ENCODE measurements around the gene EPB41L4A. TPM values are rescaled to one million over a fixed set of nuclear protein-coding genes. Genes with fewer than 3 reads are reported as not detected.
"Not testable (repeated sequence)": the region's sequence is repeated elsewhere in the genome, so short reads cannot be mapped to it uniquely, and the experiment has no call there.

EPB41L4A gene
- polyA plus RNA-seq, 4 donors: 15.4 to 31.7 (median 27.6) TPM

- DNase-seq (ENCODE audit: low read depth in 4 of 4, low spot score in 3 of 4): no peak
Observed at GRCh38 chr5:112263469-112263868, 155.6 kb downstream of the EPB41L4A start.

GRCh38 chr5:112258571-112258970, 160.5 kb downstream of the EPB41L4A start:
- DNase-seq (ENCODE audit: low read depth in 4 of 4, low spot score in 3 of 4): no peak

DNA sequence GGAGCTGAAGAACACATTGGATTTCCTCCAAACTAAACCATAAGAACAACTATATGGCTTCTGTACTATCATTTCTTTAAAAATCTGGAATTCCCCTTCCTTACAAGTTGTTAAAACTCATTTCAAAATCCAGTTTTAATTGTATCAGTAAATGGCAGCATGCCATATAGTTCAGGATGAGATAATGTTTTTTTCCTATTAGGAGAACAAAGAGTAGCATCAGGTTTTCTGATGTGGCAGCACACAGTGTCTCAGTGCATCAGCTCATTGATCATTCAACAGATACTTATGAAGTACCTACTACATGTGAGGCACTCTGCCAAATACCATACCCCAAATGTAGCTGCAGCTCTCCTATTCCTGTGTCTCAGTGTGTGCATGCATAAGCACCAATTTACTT, 161.1 kb downstream of the EPB41L4A start:
- no peak for DNase-seq (ENCODE audit: low read depth in 4 of 4, low spot score in 3 of 4)

DNA sequence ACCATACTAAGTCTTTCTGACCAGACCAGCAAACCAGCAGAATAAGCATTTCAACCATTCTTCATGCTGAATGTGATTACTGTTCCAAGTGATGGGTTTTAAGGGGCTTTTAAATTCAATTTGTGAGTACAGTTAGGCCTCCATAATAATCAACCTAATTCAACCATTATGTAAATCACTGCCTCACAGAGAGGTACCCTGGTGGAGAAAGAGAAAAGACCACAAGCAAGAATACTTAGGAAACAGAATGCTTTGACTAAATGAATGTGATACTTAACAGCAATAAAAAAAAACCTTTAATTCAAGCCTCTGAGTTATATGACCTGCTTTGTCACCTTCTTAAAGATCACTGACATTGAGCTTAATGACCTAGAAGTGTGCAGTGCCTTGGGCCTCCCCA, 162.1 kb downstream of the EPB41L4A start:
- no peak for DNase-seq (ENCODE audit: low read depth in 4 of 4, low spot score in 3 of 4)

DNA sequence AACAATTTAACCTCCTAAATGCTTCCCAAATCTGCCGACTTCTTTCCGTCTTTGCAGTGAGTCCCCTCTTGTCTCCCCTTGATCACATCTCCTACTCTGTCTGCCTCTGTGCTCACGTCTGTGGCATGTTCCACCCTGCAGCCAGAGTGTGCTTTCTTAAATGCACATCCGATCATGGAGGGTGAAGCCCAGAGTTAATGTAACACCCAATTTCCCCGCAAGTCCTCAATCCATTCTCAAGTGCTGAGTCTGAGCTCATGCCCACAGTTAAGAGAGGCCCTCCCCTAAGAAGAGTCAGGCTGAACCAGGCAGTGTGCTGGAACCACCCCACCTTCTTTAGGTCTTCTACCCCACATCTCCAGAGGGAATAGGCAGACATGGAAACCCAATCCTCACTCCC, 164.8 kb downstream of the EPB41L4A start:
- no peak for DNase-seq (ENCODE audit: low read depth in 4 of 4, low spot score in 3 of 4)

DNA sequence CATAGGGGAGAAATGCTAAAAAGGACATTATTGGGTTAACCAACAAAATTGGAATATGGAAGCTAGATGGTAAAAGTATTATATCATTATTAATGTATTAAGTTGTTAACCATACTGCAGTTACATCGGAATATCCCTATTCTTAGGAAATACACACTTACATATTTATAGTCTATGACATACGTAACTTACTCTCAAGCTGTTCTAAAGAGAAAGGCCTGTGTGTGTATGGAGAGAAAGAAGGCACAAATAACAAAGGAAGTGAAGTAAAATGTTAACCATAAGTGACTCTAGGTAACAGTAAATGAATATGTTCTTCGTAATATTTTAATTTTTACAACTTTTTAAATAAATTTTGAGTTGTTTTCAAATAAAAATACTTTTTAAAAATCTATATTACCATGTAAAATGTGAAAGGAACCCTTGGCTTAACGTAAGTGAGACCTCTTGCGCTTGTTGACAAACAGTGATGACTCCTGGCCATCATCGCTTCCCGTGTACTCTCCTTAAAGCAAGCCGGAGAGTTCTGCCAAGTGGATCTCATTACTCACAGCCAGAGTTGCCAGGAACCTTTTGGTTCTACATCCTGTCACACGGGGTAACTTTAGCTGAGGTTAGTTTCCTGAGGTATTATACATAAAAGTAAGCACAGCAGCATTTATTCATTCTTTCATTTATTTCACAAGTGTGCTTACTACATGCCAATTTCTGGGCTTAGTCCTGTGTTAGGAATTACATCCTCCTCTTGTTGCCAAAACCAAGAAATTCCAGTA, 165.4 kb downstream of the EPB41L4A start:
- no peak for DNase-seq (ENCODE audit: low read depth in 4 of 4, low spot score in 3 of 4)

DNA sequence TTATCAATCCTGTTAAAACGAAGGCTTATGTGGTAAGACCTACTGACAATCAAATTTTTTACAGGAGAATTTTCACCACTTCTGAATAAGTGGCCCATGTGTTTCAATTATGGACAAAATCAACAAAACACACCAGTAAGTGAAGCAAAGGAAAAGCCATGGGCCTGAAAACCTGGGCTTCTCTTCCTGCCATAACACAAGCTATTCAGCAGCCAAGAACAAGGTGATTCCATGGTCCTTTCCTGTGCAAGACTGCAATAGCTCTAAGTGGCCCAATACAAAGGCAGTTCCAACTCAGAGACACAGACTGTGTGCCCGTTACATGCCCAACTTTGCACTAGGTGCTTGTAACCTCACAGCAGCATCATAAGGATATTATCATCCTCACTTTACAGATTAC, 168.5 kb downstream of the EPB41L4A start:
- no peak for DNase-seq (ENCODE audit: low read depth in 4 of 4, low spot score in 3 of 4)

DNA sequence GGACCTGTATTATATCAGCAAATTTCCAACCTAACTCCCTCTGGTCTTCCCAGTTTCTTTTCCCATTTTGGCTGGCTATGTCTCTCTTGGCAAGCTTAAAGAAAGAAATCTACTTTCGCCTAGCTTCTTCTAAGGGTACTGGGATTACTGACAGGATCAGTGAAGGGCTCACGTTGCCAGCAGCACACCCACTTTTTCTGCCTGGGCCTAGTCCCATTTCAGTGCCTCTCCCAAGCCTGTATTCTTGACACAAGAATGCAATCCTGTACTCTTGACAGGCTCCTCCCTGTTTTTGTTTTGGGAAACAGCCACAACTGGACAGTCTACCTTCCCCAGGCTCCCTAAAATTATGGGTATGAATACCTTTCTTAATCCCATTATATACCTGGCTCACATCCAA, 170.5 kb downstream of the EPB41L4A start:
- DNase-seq (ENCODE audit: low read depth in 4 of 4, low spot score in 3 of 4): no peak

- no peak for DNase-seq (ENCODE audit: low read depth in 4 of 4, low spot score in 3 of 4)
Observed at GRCh38 chr5:112247960-112248359, 171.1 kb downstream of the EPB41L4A start.

DNA sequence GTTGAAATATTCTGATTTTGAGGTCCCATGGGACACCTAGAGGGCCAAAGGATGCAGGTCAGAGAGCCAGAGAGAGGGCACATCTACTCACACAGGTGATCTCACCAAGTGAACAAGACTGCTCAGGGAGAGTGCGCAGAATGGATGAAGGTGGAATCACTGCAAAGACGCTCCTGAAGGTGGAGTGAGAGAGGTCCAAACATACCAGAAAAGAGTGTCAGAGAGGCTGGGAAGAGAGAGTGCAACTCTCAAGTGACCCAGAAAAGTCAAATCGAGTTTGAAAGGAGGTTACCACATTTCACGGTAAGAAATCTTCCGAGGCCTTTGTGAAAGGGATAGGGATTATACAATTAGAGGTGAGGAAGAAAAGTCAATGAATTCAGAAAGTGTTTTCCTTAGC, 173.4 kb downstream of the EPB41L4A start:
- no peak for DNase-seq (ENCODE audit: low read depth in 4 of 4, low spot score in 3 of 4)

GRCh38 chr5:112239996-112240395, 179.1 kb downstream of the EPB41L4A start:
- DNase-seq (ENCODE audit: low read depth in 4 of 4, low spot score in 3 of 4): no peak

DNA sequence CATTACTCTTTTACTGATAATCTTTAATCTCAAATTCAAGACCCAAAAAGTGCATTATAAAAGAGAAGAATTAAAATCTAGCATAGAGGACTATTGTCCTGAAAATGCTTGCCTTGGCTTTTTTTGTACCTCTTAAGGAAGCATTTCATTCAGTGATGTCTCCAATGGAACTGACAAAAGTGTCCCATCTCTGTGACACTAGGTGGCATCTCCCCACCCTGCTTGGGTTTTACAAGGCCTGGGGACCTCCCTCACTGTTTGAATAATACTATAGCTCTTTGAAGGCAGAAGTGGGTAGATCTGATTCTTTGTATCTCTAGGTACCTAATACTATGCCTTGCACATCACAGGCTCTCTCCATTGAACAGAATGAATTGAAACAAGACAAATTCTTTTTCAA, 180.6 kb downstream of the EPB41L4A start:
- no peak for DNase-seq (ENCODE audit: low read depth in 4 of 4, low spot score in 3 of 4)

DNA sequence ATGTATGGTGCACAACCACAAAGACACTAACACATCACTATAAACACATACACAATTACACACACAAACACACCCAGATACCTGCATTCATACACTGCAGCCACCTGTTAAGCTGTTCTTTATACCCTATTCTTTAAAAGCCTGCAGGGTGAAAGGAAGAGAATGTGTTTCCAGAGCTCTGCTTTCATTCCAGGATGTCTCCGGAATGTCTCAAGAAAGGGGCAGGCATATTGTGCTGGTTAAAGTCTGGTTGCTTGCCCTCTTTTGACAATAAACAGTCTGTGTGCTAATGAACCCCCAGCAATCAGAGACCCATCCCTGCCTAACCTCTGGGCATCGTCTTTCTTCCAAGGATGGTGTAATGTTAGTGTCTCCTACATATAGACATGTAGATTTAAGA, 181.6 kb downstream of the EPB41L4A start:
- DNase-seq (ENCODE audit: low read depth in 4 of 4, low spot score in 3 of 4): no peak

DNA sequence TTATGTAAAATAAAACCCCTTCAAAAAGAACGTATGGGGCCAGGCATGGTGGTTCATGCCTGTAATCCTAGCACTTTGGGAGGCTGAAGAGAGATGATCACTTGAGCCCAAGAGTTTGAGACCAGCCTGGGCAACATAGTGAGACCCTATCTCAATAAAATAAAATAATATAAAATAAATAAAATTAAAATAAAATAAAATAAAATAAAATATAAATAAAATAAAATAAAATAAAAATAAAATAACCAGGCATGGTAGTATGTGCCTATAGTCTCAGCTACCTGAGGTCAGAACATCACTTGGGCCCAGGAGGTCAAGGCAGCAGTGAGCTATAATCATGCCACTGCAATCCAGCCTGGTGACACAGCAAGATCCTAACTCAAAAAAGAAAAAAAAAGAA, 185.1 kb downstream of the EPB41L4A start:
- DNase-seq (ENCODE audit: low read depth in 4 of 4, low spot score in 3 of 4): no peak

DNA sequence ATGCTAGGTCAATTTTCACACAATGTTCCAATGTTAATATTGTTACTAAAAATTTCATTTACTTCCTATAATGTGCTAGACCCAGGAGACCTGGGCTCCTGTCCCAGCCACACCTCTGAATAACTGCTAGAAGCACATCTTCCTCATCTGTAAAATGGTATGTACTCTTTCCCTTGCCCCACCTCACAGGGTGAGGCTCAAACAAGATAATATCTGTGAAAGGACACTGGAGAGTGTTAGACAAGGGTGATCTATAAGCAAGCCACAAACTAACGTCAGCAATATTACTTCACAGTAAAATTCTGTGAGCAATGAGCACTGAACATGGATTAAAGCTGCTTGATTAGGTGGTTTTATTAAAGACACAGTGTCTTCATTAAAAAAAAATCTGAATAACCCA, 186.4 kb downstream of the EPB41L4A start:
- no peak for DNase-seq (ENCODE audit: low read depth in 4 of 4, low spot score in 3 of 4)

DNA sequence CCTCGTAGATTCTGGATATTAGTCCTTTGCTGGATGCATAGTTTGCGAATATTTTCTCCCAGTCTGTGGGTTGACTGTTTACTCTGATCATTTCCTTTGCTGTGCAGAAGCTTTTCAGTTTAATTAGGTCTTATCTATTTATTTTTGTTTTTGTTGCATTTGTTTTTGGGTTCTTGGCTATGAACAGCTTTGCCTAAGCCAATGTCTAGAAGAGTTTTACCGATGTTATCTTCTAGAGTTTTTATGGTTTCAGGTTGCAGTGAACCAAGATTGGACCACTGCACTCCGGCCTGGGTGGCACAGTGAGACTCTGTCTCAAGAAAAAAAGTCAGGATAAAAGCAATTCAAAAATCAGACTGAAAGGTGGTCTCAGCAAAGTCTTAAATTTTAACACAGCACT, 188.5 kb downstream of the EPB41L4A start:
- no peak for DNase-seq (ENCODE audit: low read depth in 4 of 4, low spot score in 3 of 4)

DNA sequence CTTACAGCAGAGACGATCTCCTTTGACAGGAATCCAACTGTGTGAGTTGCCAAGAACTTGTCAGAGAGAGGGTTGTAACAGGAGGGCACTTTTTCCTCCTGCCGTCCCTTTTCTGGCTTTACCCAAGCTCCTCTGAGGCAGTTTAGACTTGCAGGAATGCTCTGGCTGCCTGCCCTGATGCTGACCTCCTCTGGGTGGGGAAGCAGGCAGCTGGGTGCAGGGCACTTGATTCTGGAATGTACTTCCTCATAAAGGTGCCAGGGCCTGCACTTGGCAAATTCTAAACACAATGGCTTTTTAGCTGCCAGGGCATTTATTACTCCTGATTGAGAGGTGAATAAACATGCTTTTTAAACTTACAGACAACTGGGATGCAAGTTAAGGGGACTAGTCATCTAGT, 190.4 kb downstream of the EPB41L4A start:
- peak in 3 of 4 donors; percentile 19 to 56 (median 33) for DNase-seq (ENCODE audit: low read depth in 4 of 4, low spot score in 3 of 4)

DNA sequence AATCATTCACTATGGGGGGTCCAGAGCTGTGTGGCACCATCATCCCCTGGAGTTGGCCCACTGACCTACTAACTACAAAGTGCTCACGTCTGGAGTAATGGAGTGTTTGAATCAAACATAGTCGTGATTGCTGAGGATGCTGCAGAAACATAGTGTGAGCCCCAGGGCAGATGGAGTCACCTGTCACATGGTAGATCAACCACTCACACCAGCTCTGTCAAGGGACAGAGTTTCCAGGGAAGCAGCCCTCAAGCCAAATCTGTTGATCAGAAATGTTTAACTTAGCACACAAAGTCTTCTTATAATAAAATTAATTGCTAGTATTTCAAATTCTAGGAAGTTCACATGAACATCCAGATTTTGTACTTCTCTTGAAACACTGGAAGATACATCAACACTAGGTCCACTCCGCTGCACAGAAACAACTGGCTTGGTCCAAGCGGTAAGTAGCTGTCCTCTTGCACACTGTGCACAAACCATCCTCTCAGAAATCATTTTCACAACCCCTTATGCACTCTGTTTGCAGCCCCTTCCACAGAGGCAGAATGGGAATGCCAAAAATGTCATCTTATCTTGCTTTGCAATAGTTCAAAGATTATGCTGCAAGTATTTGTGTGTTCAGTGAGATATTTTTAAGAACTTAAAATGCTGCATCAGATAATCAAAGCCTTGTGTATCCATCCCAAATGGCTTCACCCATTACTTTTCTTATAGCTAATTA, 191.0 kb downstream of the EPB41L4A start:
- no peak for DNase-seq (ENCODE audit: low read depth in 4 of 4, low spot score in 3 of 4)

DNA sequence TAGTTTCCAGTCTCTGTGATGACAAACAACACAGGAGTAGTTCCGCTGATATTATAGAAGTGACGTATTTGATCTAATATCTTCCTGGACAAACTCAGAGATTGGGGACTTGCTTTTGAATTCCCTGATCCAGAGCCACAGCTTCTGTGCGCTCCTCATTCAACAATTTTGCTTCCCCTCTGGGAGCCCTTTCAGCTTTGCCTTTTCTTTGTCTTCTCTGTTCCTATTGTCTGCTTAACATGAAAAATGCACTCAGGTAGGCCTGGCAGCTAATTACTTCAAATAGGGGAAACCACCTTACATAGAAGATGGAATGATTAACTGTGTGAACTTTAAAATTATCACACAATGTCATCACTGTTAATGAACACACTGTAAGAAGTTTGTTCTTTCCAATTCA, 192.9 kb downstream of the EPB41L4A start:
- DNase-seq (ENCODE audit: low read depth in 4 of 4, low spot score in 3 of 4): no peak

DNA sequence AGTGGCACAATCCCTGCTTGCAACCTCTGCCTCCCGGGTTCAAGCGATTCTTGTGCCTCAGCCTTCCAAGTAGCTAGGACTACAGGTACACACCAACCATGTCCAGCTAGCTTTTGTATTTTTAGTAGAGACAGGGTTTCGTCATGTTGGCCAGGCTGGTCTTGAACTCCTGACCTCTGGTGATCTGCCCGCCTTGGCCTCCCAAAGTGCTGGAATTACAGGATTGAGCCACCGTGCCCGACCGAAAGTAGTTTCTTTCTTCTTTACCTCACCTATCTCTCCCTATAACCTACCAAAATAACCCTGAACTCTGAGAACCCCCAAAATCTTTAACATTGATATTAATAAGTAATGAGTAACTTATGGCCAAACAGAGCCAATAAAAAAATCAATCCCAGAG, 196.1 kb downstream of the EPB41L4A start:
- DNase-seq (ENCODE audit: low read depth in 4 of 4, low spot score in 3 of 4): not testable (repeated sequence)

DNA sequence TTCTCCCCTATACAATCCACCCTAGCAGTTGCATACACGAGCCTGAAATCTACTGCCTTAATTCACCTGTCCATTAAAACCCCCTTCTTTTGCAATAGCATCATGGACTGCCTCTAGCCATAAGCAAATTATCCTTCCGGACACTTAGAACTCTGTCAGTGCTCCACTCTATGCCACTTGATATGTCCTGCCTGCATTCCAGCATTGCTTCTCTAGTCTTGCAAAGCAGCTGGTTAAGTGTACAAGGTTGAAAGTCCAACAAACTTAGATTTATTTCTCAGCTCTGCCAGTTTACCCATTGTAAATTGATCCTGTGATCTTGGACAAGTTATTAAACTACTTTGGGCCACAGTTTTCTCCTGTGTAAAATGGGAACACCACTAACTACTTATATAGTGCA, 197.9 kb downstream of the EPB41L4A start:
- DNase-seq (ENCODE audit: low read depth in 4 of 4, low spot score in 3 of 4): peak in 1 of 4 donors; percentile 30

GRCh38 chr5:112219000-112219399, 200.1 kb downstream of the EPB41L4A start:
- DNase-seq (ENCODE audit: low read depth in 4 of 4, low spot score in 3 of 4): no peak

Data from left renal pelvis (tissue), 4 donors.